Naive B cell (primary cell): ENCODE results near the gene PAQR4. TPM values are rescaled to one million over a fixed set of nuclear protein-coding genes. Genes with fewer than 3 reads are reported as not detected.
"Not testable (repeated sequence)": the region's sequence is repeated elsewhere in the genome, so short reads cannot be mapped to it uniquely, and the experiment has no call there.

ENCODE experiments used
- ATAC-seq, 2 donors: fragments of 150-1000 bp; cut with Tn5 transposase; 2 replicates each; pipeline ENCODE4 v1.10.0; 2021; ENCODE audit warnings: low read depth in 2 of 2, mild to moderate bottlenecking in 2 of 2, moderate library complexity in 2 of 2
- DNase-seq: peaks from one replicate; pipeline ENCODE4 v3.0.0; 2022
- H3K27ac Mint-ChIP-seq, 6 donors: one replicate each; pipeline ENCODE4 v1.8.0; 2020 to 2022; ENCODE audit warnings: mild to moderate bottlenecking in 6 of 6, mixed read lengths in 6 of 6, moderate library complexity in 5 of 6, inconsistent platforms in 2 of 6
- H3K27me3 Mint-ChIP-seq, 3 donors: one replicate each; pipeline ENCODE4 v1.8.0; 2021 to 2022; ENCODE audit warnings: mixed read lengths in 3 of 3, mild to moderate bottlenecking in 1 of 3
- H3K36me3 Mint-ChIP-seq, 2 donors: one replicate each; pipeline ENCODE4 v1.8.0; 2020 to 2022; ENCODE audit warnings: mixed read lengths in 2 of 2, inconsistent platforms in 1 of 2, mild to moderate bottlenecking in 1 of 2
- H3K4me1 Mint-ChIP-seq, 3 donors: one replicate each; pipeline ENCODE4 v1.8.0; 2020 to 2022; ENCODE audit warnings: mixed read lengths in 3 of 3, inconsistent platforms in 1 of 3, mild to moderate bottlenecking in 1 of 3, moderate library complexity in 1 of 3
- H3K4me3 Mint-ChIP-seq, 8 donors: one replicate each; pipeline ENCODE4 v1.8.0; 2020 to 2022; ENCODE audit warnings: mild to moderate bottlenecking in 8 of 8, mixed read lengths in 8 of 8, moderate library complexity in 8 of 8, inconsistent platforms in 2 of 8
- H3K9me3 Mint-ChIP-seq, 7 donors: one replicate each; pipeline ENCODE4 v1.8.0; 2020 to 2022; ENCODE audit warnings: mixed read lengths in 7 of 7, mild to moderate bottlenecking in 5 of 7, inconsistent platforms in 2 of 7, moderate library complexity in 1 of 7
- polyA plus RNA-seq, 6 donors: library from polyadenylated mRNA; unstranded; fragments of 300-500 nt; fragmentation: Illumina TruSeq; gene quantifications; one replicate each; pipeline ENCODE4 v1.2.3, GENCODE V29; 2021; ENCODE audit warnings: low read depth in 6 of 6

PAQR4 gene
- polyA plus RNA-seq, result 1 to 10 TPM in 3 of 6 donors, under 1 TPM in 2, not detected in 1; 0.43 to 1.3 (median 1.1) TPM

DNA sequence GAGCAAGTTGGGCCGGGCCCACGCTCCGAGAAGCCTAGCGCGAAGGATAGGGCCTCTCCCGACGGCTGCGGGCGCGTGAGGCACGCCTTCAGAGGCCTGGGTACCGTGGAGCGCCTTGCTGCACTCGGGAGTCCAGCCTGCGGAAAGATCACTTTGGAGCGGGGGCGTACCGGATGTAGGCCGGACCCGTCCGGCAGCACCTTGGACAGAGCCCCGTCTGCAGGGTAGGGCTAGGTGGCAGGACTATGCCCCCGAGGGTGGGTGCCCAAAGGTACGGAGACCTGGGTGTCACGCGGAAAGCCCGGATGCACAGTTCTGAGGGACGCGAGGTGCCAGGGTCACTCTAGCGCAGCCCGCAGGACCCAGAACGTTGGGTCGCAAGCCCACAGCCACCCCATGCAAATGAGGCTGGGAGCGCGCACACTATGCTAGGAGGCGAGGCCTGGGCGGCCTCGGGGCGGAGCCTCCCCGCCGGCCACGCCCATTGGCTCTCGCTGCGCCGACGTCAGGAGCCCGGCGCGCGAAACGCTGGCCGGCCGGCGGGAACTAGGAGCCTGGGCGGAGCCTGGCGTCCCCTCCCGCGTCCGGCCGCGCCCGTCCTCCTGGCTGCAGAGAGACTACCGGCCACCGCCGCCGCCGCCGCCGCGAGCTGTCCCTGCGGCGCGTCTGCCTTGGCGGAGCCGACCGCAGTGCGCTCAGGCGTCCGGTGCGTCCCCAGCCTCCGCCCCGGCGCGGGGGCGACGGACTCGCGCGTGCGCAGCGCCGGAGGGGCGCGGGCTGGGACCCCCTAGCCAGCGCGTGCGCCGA lies at the start of gene PAQR4:
TSS of gene PAQR4 (plus strand) at position 611 of the 807 bp plus-strand sequence. CDS start 327 bp downstream, outside the sequence.
- Mint-ChIP-seq H3K4me3 (peak within 1 kb of the TSS; percentile 75 to 88 (median 82)), H3K27ac (peak within 1 kb of the TSS in 2 of 6 donors; percentile 65 to 83), H3K36me3 (no peaks in the 10 kb centered on the region), H3K4me1 (peaks cover 25 to 44% (median 29%) of the 10 kb centered on the region in 3 donors), H3K9me3 (no peaks in the 10 kb centered on the region), H3K27me3 (peaks cover 7 to 36% (median 20%) of the 10 kb centered on the region in 3 donors)
- ATAC-seq (peak; percentile 77), DNase-seq (peak; percentile 84)

GRCh38 chr16:2919511-2920255 lies 49.5 kb upstream of the PAQR4 start:
- H3K4me1 Mint-ChIP-seq, result peaks cover 3 to 7% (median 6%) of the 10 kb centered on the region in 3 donors
- H3K36me3 Mint-ChIP-seq, result peaks cover 9 to 10% of the 10 kb centered on the region in 2 donors
- no peaks in the 10 kb centered on the region for H3K27me3 Mint-ChIP-seq
- peak overlapping the region in 3 of 6 donors; percentile 38 to 82 (median 64) for H3K27ac Mint-ChIP-seq
- H3K9me3 Mint-ChIP-seq, result no peaks in the 10 kb centered on the region
- DNase-seq (peak; percentile 56), ATAC-seq (peak; percentile 45 to 52)
- H3K4me3 Mint-ChIP-seq, result peak overlapping the region in 1 of 8 donors; percentile 11

GRCh38 chr16:2923481-2923880 lies 45.7 kb upstream of the PAQR4 start:
- H3K36me3 Mint-ChIP-seq, result peaks cover 9 to 10% of the 10 kb centered on the region in 2 donors
- DNase-seq, result no peak
- no peak overlapping the region for H3K4me3 Mint-ChIP-seq
- no peaks in the 10 kb centered on the region for H3K9me3 Mint-ChIP-seq
- no peaks in the 10 kb centered on the region for H3K27me3 Mint-ChIP-seq
- H3K27ac Mint-ChIP-seq, result no peak overlapping the region
- no peak for ATAC-seq
- peaks cover 8 to 18% (median 15%) of the 10 kb centered on the region in 3 donors for H3K4me1 Mint-ChIP-seq

GRCh38 chr16:2924901-2925755 lies 44.0 kb upstream of the PAQR4 start:
- Mint-ChIP-seq H3K36me3 (peaks cover 5 to 9% of the 10 kb centered on the region in 2 donors), H3K9me3 (no peaks in the 10 kb centered on the region), H3K27ac (peak overlapping the region in 1 of 6 donors; percentile 7), H3K4me1 (peaks cover 6 to 11% (median 9%) of the 10 kb centered on the region in 3 donors), H3K27me3 (no peaks in the 10 kb centered on the region), H3K4me3 (no peak overlapping the region)
- DNase-seq (no peak), ATAC-seq (no peak)

DNA sequence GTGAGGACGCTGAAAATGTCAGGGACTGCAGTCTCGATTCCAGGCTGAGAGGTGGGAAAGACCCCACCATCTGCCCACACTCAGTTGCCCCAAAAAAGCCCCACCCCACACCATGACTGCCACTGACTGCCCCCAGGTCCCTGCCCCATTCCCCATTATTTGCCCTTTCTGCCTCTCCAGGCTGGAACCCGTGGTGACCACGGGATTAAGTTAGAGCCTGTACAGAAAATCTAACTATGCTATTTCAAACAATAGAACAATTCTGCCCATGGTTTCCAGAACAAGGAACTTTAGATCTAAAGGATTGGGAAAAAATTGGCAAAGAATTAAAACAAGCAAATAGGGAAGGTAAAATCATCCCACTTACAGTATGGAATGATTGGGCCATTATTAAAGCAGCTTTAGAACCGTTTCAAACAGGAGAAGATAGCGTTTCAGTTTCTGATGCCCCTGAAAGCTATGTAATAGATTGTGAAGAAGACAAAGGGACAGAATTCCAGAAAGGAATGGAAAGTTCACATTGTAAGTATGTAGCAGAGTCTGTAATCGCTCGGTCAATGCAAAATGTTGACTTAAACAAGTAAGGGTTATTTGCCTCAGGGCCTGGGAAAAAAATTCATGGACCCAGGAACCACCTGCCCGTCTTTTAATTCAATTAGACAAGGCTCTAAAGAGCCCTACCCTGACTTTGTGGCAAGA lies 43.0 kb upstream of the PAQR4 start:
- H3K9me3 Mint-ChIP-seq, result no peaks in the 10 kb centered on the region
- DNase-seq (no peak), ATAC-seq (no peak)
- no peaks in the 10 kb centered on the region for H3K27me3 Mint-ChIP-seq
- peaks cover 6 to 11% (median 9%) of the 10 kb centered on the region in 3 donors for H3K4me1 Mint-ChIP-seq
- H3K27ac Mint-ChIP-seq, result no peak overlapping the region
- H3K36me3 Mint-ChIP-seq, result peaks cover 5 to 9% of the 10 kb centered on the region in 2 donors
- no peak overlapping the region for H3K4me3 Mint-ChIP-seq

DNA sequence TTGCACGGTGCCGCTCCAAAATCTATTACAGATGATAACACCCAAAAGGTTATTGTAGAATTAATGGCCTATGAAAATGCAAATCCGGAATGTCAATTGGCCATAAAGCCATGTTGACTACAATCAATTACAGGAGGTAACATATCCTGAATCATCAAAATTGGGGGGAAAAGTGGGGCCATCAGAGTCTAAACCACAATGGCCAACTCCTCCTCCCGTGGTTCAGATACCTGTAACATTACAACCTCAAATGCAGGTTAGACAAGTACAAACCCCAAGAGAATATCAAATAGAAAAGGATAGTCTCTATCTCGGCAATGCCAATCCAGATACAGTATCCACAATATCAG lies 42.5 kb upstream of the PAQR4 start:
- Mint-ChIP-seq H3K4me1 (peaks cover 6 to 11% (median 9%) of the 10 kb centered on the region in 3 donors), H3K27ac (peak overlapping the region in 5 of 6 donors; percentile 15 to 50 (median 22)), H3K9me3 (no peaks in the 10 kb centered on the region), H3K4me3 (peak overlapping the region in 4 of 8 donors; percentile 5 to 30 (median 23)), H3K27me3 (no peaks in the 10 kb centered on the region), H3K36me3 (peaks cover 5 to 9% of the 10 kb centered on the region in 2 donors)
- ATAC-seq, result no peak
- no peak for DNase-seq

- DNase-seq, result peak; percentile 84
- Mint-ChIP-seq H3K4me3 (peak overlapping the region in 4 of 8 donors; percentile 5 to 30 (median 23)), H3K4me1 (peaks cover 6 to 11% (median 9%) of the 10 kb centered on the region in 3 donors), H3K36me3 (peaks cover 5 to 8% of the 10 kb centered on the region in 2 donors), H3K27me3 (no peaks in the 10 kb centered on the region), H3K9me3 (no peaks in the 10 kb centered on the region), H3K27ac (peak overlapping the region; percentile 15 to 73 (median 28))
- peak; percentile 100 for ATAC-seq
Measured at GRCh38 chr16:2927010-2927646, 42.0 kb upstream of the PAQR4 start.

GRCh38 chr16:2928151-2928550 lies 41.0 kb upstream of the PAQR4 start:
- H3K27me3 Mint-ChIP-seq, H3K4me3 Mint-ChIP-seq, ATAC-seq, H3K36me3 Mint-ChIP-seq, H3K27ac Mint-ChIP-seq, DNase-seq, H3K9me3 Mint-ChIP-seq: not testable (repeated sequence)
- peaks cover 6 to 11% (median 9%) of the 10 kb centered on the region in 3 donors for H3K4me1 Mint-ChIP-seq

DNA sequence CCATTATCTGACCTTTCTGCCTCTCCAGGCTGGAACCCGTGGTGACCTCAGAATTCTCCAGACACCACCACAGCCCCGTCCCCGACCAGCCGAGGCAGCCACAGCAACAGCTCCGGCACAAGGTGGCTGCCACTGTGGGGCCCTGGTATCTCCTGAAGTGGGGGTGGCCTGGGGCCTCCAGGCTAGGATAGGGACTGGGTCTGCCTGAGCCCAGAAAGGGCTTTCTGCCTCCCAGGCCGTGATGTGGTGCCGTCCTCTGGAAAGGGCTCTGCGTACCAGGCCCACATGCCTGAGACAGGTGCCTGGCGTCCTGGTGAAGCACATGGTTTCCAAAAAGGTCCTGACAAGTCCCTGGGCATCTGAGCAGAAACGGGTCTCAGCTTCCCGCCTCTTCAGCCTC lies 40.4 kb upstream of the PAQR4 start:
- ATAC-seq (no peak), DNase-seq (no peak)
- no peak overlapping the region for H3K4me3 Mint-ChIP-seq
- no peaks in the 10 kb centered on the region for H3K36me3 Mint-ChIP-seq
- no peaks in the 10 kb centered on the region for H3K27me3 Mint-ChIP-seq
- peaks cover 6 to 11% (median 9%) of the 10 kb centered on the region in 3 donors for H3K4me1 Mint-ChIP-seq
- H3K27ac Mint-ChIP-seq, result no peak overlapping the region
- H3K9me3 Mint-ChIP-seq, result no peaks in the 10 kb centered on the region

DNA sequence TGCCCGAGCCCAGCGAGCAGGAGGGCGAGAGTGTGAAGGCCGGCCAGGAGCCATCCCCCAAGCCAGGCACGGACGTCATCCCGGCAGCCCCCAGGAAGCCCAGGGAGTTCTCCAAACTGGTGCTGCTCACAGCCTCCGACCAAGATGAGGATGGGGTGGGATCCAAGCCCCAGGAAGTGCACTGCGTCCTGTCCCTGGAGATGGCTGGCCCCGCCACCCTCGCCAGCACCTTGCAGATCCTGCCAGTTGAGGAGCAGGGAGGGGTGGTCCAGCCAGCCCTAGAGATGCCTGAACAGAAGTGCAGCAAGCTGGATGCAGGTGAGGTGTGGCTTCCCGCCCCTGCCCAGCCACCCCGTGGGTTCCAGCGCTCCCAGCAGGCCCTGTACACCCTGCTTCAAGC lies 39.5 kb upstream of the PAQR4 start:
- Mint-ChIP-seq H3K27me3 (no peaks in the 10 kb centered on the region), H3K4me3 (no peak overlapping the region), H3K9me3 (no peaks in the 10 kb centered on the region), H3K4me1 (peaks cover 9 to 11% (median 9%) of the 10 kb centered on the region in 3 donors), H3K36me3 (peaks cover 0 to 6% of the 10 kb centered on the region in 2 donors), H3K27ac (no peak overlapping the region)
- ATAC-seq (no peak), DNase-seq (no peak)

DNA sequence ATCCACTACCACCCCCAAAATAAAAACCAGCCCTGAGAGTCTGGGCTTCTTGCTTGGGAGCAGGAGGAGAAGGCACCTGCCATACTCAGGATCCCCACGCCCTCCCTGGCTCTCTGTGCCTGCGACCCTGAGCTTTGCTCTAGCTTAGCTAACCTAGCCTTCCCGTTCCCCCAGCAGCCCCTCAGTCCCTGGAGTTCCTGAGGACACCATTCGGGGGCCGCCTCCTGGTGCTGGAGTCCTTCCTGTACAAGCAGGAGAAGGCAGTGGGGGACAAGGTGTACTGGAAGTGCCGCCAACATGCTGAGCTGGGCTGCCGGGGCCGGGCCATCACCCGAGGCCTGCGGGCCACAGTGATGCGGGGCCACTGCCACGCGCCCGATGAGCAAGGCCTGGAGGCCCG lies 38.9 kb upstream of the PAQR4 start:
- DNase-seq, result no peak
- Mint-ChIP-seq H3K4me1 (peaks cover 9 to 11% (median 9%) of the 10 kb centered on the region in 3 donors), H3K27me3 (no peaks in the 10 kb centered on the region), H3K9me3 (no peaks in the 10 kb centered on the region), H3K27ac (peak overlapping the region in 1 of 6 donors; percentile 89), H3K4me3 (no peak overlapping the region), H3K36me3 (peaks cover 0 to 7% of the 10 kb centered on the region in 2 donors)
- ATAC-seq, result no peak
